GM12891 (cell line): ENCODE results near the gene FCAMR.

Experiments used
- DNase-seq: peaks from one replicate; pipeline ENCODE4 v3.0.0; 2011; ENCODE audit warnings: low spot score; ENCODE audit not compliant: insufficient read length
- FAIRE-seq: peaks from 2 replicates; lab custom pipeline; 2011; peaks lifted over from hg19 to GRCh38; lab: Jason Lieb, UNC
- PAX5 ChIP-seq: IDR thresholded peaks from 2 replicates; pipeline ENCODE4 v1.6.1; 2011; ENCODE audit warnings: low read length, moderate library complexity, mild to moderate bottlenecking; ENCODE audit not compliant: insufficient read depth, severe bottlenecking
- POLR2A ChIP-seq: IDR thresholded peaks from 2 replicates; pipeline ENCODE4 v1.6.1; 2011; ENCODE audit warnings: low read depth, low read length, control low read depth
- POLR2AphosphoS5 ChIP-seq: IDR thresholded peaks from 2 replicates; pipeline ENCODE4 v1.6.1; 2011; ENCODE audit warnings: low read depth, low read length, control low read depth
- POU2F2 ChIP-seq: IDR thresholded peaks from 2 replicates; pipeline ENCODE4 v1.6.1; 2011; ENCODE audit warnings: low read depth, mild to moderate bottlenecking, control low read depth, low read length, moderate library complexity
- SPI1 ChIP-seq: IDR thresholded peaks from 2 replicates; pipeline ENCODE4 v1.6.1; 2011; ENCODE audit warnings: low read depth, low read length, control low read depth
- TAF1 ChIP-seq: IDR thresholded peaks from 2 replicates; pipeline ENCODE4 v1.6.1; 2011; ENCODE audit warnings: low read depth, low read length, control low read depth

The FCAMR gene

GRCh38 chr1:206939131-206939530 is 31.1 kb downstream of the FCAMR start:
- no peak for FAIRE-seq
- no peak for TF ChIP-seq POLR2A
- TF ChIP-seq POU2F2, result no peak
- no peak for TF ChIP-seq SPI1
- no peak for TF ChIP-seq POLR2AphosphoS5
- no peak for TF ChIP-seq TAF1
- no peak for TF ChIP-seq PAX5
- DNase-seq, result no peak

DNA sequence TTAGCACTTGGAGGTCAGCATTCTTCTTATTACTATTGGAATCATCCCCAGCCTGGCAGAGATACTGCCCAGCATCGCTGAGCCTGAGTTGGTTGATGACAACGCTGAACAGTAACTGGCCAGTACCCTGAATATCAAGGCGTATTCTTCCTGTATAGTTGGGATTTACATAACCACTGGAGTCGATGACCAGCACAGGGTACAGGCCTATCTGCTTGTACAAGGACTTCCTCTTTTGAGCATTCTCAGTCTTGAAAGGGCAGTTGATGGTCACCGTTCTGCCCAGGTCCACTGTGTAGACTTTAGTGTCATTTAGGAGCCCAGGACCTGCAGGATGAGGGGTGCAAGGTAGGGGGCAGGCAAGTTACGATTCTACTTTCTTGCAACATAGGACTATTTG is 32.8 kb downstream of the FCAMR start:
- peak; percentile 48 for TF ChIP-seq SPI1
- TF ChIP-seq PAX5, result no peak
- DNase-seq, result no peak
- no peak for FAIRE-seq

GRCh38 chr1:206935491-206936067 is 34.7 kb downstream of the FCAMR start:
- FAIRE-seq (peak; percentile 58), DNase-seq (peak; percentile 60)
- TF ChIP-seq POLR2AphosphoS5 (no peak), PAX5 (no peak), POU2F2 (no peak), TAF1 (no peak), POLR2A (no peak), SPI1 (no peak)

DNA sequence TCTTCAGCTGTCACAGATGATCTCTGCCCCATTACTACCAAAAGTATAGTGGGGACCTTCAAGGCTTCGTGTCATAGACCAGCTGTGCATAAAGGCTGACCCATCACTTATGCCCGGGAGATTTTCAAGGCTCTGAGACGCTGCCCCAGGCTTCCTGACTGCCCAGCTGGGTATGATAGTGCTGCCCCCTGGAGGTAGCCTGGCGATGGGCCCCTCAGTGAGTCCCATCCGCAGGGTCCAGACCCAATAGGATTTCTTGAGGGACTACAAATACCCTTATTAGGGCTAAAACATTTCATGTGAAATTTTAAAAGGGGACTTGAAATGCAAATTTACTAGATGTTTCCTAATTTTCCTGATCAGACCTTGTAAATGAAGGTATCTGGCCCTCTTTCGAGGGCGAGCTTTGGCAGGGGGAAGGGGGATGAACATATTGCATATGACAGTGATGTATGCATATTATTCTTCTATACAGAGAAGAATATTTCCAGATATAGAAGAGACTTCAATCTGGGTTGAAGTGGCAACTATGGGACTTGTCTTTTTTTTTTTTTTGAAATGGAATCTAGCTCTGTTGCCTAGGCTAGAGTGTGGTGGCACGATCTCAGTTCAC is 36.8 kb downstream of the FCAMR start:
- DNase-seq (peak; percentile 49), FAIRE-seq (peak; percentile 66)
- TF ChIP-seq TAF1 (no peak), POLR2A (no peak), SPI1 (no peak), PAX5 (no peak), POU2F2 (no peak), POLR2AphosphoS5 (no peak)

GRCh38 chr1:206932177-206932576 is 38.1 kb downstream of the FCAMR start:
- DNase-seq, result no peak
- TF ChIP-seq POLR2AphosphoS5, result no peak
- FAIRE-seq, result no peak

DNA sequence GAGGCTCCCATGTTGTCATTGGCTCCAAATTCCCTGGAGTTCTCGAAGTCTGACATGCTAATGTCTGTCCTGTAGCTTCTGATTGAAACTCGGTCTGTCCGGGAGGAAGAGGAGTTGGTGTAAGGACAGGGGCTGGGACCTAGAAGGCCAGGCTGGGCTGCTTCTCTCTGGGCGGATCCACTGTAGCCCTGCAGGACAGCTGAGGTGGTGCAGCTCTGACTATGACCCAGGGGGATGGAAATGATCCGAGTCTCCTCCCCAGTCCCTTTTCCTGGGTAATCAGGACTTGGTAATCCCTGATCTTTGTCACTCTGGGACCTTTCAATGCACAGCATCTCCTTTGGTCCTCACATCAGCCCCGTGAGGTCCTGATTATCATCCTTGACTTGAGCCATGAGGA is 38.6 kb downstream of the FCAMR start:
- TF ChIP-seq POLR2AphosphoS5 (no peak), TAF1 (no peak), PAX5 (no peak), POLR2A (no peak)
- FAIRE-seq (peak; percentile 72), DNase-seq (no peak)

DNA sequence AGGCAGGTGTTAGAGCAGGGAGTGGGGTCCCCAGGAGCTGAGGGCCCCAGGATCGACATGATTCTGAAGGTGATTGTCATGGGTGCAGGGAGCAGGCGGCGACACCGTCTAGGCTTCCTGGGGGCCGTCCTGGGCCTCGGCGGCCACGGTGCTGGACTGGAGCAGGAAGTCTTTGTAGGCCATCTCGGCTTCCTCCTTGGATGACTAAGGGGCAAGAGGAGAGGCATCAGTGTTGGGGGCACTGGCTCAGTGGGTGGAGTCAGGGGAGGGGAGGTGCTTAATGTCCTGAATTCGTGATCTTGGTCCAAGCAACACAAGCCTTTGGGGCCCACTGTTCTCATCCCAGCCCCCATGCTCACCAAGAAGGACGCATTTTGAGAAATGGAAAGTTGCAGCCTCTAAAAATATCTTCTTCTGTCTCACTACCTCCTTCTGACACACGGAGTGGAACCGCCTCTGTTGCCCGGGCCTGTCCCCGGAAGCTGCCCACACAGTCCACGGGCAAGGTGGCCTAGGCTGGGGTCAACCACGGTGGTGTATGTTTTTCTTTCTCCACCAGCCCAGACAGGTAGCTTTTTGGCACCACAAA is 40.0 kb downstream of the FCAMR start:
- DNase-seq (peak; percentile 60), FAIRE-seq (peak; percentile 92)
- TF ChIP-seq SPI1 (peak; percentile 71), TAF1 (no peak), POU2F2 (peak; percentile 45; the same call in 1 of the 2 replicates), PAX5 (peak; percentile 94), POLR2A (peak; percentile 74), POLR2AphosphoS5 (peak; percentile 88; the same call in 1 of the 2 replicates)

- FAIRE-seq (peak; percentile 38), DNase-seq (no peak)
- no peak for TF ChIP-seq POLR2AphosphoS5
- TF ChIP-seq POLR2A, result peak; percentile 36; the same call in 1 of the 2 replicates
- TF ChIP-seq TAF1, result no peak
- TF ChIP-seq PAX5, result no peak
- TF ChIP-seq SPI1, result no peak
- no peak for TF ChIP-seq POU2F2
These were observed 40.7 kb downstream of the FCAMR start for GRCh38 chr1:206929524-206929923.

DNA sequence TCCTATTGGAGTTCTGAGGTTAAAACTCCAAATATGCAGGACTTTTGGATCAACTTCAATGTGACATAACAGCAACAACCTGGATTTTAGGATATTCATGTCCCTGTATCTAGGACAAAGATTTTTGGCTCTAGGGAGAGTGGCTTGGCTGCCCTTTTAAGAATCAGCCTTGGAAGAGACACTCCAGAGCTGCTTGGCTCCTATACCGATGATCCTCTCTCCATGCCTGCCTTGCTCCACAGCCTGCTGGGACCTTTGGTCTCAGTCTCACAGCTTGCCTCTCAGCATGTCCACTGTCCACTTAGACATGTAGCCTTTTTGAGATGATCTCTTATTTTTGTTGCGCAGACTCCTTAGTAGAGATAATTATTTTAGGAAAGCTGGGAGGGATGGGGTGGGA is 44.0 kb downstream of the FCAMR start:
- TF ChIP-seq TAF1 (no peak), POU2F2 (no peak), POLR2AphosphoS5 (no peak), SPI1 (no peak), POLR2A (no peak), PAX5 (no peak)
- FAIRE-seq, result no peak
- no peak for DNase-seq

DNA sequence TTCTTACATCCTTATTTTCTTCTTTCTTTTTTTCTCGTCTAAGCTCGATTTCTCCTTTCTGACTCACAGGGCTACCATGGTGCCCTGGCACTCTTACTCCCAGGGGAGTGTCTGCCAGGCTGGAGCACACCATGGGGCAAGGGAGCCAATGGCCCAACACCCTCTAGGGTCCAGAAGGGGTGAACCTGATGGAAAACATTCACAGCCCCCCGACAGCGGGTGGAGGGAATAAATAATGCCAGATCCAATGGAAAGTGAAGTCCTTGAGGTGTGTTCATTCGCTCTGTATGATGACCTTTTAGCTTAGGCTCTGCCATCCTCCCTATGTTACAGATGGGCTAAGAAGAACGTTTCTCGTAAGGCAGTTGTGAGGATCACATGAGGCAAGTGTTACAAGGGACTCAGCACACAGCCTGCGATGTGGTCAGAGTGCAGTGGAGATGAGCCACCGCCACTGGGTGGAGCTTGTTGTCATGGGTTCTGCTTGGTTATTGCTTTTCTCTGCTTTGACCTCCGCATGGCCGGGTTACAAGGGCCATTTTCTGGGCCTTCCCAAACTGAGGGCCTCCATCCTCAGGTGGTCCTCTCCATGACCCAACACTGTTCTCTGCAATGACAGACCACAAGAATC is 45.0 kb downstream of the FCAMR start:
- peak; percentile 83 for FAIRE-seq
- DNase-seq, result no peak
- TF ChIP-seq POU2F2, result peak; percentile 13; the same call in 1 of the 2 replicates
- no peak; the same call in 1 of the 2 replicates for TF ChIP-seq TAF1
- TF ChIP-seq SPI1, result no peak
- TF ChIP-seq POLR2A, result peak; percentile 80
- no peak for TF ChIP-seq POLR2AphosphoS5
- peak; percentile 18 for TF ChIP-seq PAX5
